Measurements from ENCODE around the gene CCDC47. TPM values are rescaled to one million over a fixed set of nuclear protein-coding genes. Genes with fewer than 3 reads are reported as not detected.

CCDC47 gene
- total and polyA plus RNA-seq, 8 donors, result 81.6 to 111 (median 89.4) TPM

GRCh38 chr17:63718988-63719387 lies 54.4 kb downstream of the CCDC47 start:
- DNase-seq (no peak), ATAC-seq (no peak)
- TF ChIP-seq CTCF (IDR thresholded peaks at IDR 0.05), result no peak
- intact Hi-C loops (cut with DNase I), result no loop called here
- no peaks in the 10 kb centered on the region for H3K4me1 ChIP-seq
- H3K9me3 ChIP-seq, result no peaks in the 10 kb centered on the region
- no peak overlapping the region for H3K27ac ChIP-seq
- no peaks in the 10 kb centered on the region for H3K27me3 ChIP-seq
- H3K4me3 ChIP-seq, result no peak overlapping the region
- peaks cover 0 to 26% of the 10 kb centered on the region in 2 donors for H3K36me3 ChIP-seq

- H3K27me3 ChIP-seq, result no peaks in the 10 kb centered on the region
- DNase-seq, result no peak
- peaks cover 0 to 51% of the 10 kb centered on the region in 2 donors for H3K36me3 ChIP-seq
- no peak overlapping the region for H3K27ac ChIP-seq
- TF ChIP-seq CTCF (IDR thresholded peaks at IDR 0.05), result no peak
- H3K4me1 ChIP-seq, result no peaks in the 10 kb centered on the region
- no peaks in the 10 kb centered on the region for H3K9me3 ChIP-seq
- no peak for ATAC-seq
- intact Hi-C loops (cut with DNase I), result no loop called here
- H3K4me3 ChIP-seq, result no peak overlapping the region
These were observed 57.0 kb downstream of the CCDC47 start for GRCh38 chr17:63716426-63716825.

GRCh38 chr17:63714550-63715277 lies 58.7 kb downstream of the CCDC47 start:
- DNase-seq (no peak), ATAC-seq (peak; percentile 69)
- no peaks in the 10 kb centered on the region for H3K27me3 ChIP-seq
- H3K27ac ChIP-seq, result no peak overlapping the region
- H3K9me3 ChIP-seq, result no peaks in the 10 kb centered on the region
- H3K4me1 ChIP-seq, result no peaks in the 10 kb centered on the region
- TF ChIP-seq CTCF (IDR thresholded peaks at IDR 0.05), result no peak
- no peak overlapping the region for H3K4me3 ChIP-seq
- peaks cover 0 to 65% of the 10 kb centered on the region in 2 donors for H3K36me3 ChIP-seq
- intact Hi-C loops (cut with DNase I), result no loop called here

- no peak overlapping the region for H3K27ac ChIP-seq
- DNase-seq, result no peak
- no peaks in the 10 kb centered on the region for H3K9me3 ChIP-seq
- ATAC-seq, result no peak
- H3K4me3 ChIP-seq, result no peak overlapping the region
- intact Hi-C loops (cut with DNase I), result no loop called here
- TF ChIP-seq CTCF (IDR thresholded peaks at IDR 0.05), result no peak
- no peaks in the 10 kb centered on the region for H3K27me3 ChIP-seq
- H3K4me1 ChIP-seq, result peaks cover 0 to 11% of the 10 kb centered on the region in 2 donors
- H3K36me3 ChIP-seq, result peaks cover 0 to 92% of the 10 kb centered on the region in 2 donors
These were observed 64.3 kb downstream of the CCDC47 start for GRCh38 chr17:63709110-63709509.

GRCh38 chr17:63707151-63707550 lies 66.2 kb downstream of the CCDC47 start:
- Histone ChIP-seq H3K4me1 (peaks cover 0 to 29% of the 10 kb centered on the region in 2 donors), H3K27ac (no peak overlapping the region), H3K4me3 (no peak overlapping the region), H3K36me3 (peaks cover 0 to 88% of the 10 kb centered on the region in 2 donors), H3K27me3 (no peaks in the 10 kb centered on the region), H3K9me3 (no peaks in the 10 kb centered on the region)
- ATAC-seq (no peak), DNase-seq (no peak)
- no peak for TF ChIP-seq CTCF (IDR thresholded peaks at IDR 0.05)
- intact Hi-C loops (cut with DNase I), result no loop called here

Data from left lung (tissue), 10 donors.